ENCODE measurements around the gene STK32A.

Gene STK32A

GRCh38 chr5:147391781-147392180 lies 157.0 kb downstream of the STK32A start:
- DNase-seq (ENCODE audit: low spot score): peak; percentile 71

GRCh38 chr5:147393874-147394672 lies 159.2 kb downstream of the STK32A start:
- DNase-seq (ENCODE audit: low spot score): no peak

DNA sequence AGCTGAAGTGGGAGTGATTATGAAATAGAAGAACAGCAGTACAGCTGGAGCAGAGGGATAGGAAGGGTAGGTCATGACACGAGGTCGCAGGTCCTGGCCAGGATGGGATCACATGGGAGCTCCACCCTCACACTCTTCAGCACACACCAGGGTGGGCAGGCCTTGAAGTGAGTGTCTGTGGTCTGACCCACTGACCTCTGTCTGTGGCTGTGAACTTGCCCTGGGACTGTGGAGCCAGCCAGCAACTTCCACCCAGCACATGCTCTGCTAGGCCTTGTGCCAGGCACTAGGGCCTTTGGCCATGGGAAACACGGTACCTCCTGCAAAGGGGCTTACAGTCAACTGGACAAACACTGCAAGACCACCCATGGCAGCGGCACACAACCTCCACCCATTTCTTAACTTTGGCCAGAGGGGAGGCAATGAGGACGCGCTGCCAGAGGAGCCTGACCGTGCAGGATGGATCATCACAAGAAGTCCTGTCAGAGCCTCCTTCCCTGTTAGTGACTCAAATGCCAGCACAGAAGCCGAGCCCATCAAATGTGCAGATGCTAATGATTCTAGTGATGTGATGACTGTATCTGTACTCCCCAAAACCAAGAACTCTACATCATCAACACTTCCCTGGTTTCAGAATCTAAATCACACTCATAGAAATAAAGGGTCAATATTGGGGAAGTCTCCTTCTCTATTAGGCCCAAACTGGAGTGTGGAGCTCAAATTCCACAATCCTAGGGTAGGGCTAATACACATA lies 161.4 kb downstream of the STK32A start:
- DNase-seq (ENCODE audit: low spot score): no peak

- no peak for DNase-seq (ENCODE audit: low spot score)
Measured at GRCh38 chr5:147397616-147398015, 162.8 kb downstream of the STK32A start.

GRCh38 chr5:147398860-147399259 lies 164.0 kb downstream of the STK32A start:
- DNase-seq (ENCODE audit: low spot score): peak; percentile 66

DNA sequence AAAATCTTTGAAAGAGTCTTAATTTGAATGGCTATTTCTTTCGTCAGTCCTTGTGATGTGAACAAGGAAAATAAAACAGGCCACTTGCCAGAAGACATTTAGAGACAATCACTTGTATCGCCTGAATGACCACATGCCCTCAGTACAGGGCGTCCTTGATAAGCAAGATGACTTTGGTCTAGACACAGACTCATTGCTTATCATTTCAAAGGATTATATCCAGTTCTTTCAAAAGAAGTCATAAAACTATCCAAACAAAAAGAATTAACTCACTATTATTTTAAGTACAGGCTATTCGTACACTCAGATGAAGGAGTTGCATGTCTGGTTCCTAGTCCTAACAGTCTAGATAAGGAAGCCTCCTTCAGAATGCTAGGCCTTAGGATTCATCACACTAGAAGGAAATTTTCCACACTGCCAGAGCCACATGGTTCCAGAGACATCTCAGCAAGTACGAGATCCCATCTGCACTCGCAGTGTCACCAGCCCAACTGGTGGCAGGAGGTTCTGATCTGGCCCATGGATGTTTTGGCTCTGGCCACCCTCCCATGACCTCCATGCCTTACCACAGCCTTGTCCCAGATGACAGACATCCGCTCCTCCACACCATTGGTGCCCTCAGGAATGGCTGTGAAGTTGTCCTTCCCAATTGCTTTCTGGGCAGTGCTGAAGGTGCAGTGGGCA lies 165.4 kb downstream of the STK32A start:
- DNase-seq (ENCODE audit: low spot score): no peak

GRCh38 chr5:147400881-147401280 lies 166.1 kb downstream of the STK32A start:
- no peak for DNase-seq (ENCODE audit: low spot score)

DNA sequence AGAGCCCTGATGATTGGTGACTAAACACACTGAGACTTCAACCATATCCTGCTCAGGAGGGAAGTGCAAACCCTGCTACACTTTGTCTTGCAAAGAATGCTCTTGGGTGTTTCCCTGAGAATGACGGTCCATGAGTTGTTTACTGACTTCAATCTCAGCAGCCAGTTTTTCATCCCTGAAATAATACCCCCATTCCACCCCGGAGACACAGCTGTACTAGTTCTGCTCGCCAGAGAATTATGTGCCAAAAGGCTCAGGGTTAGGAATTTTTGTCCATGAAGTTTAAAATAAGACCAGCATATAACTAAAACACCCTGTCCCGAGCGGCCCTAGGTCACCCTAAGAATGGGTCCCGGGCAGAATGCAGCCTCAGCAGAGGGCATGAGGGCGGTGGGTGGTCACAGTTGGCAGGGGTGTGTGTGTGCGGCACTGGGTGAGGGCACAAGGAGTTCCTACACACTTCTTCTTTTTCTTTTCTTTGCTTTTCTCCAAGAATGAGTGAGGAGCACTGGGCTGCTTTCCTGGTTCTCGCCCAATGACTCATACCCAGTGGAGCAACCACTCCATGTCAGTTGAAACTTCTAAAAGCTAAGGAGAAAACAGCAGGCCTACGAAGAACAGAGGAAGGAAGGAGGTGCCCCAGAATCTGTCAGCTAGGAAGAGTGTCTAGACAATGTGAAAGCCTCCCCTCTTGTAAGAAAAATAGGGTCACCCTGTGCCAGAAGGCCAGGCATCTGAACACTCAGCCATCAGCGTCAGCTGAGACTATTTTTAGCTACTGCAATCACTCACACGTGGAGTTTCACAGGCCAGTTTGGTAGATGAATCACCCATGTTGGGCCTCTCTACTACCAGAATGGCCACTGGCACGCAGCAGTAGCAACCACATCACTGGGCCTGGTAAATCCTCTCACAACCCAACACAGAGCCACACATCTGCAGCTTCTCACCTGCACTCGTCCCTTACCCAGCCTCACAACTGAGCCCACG lies 169.1 kb downstream of the STK32A start:
- DNase-seq (ENCODE audit: low spot score): peak; percentile 85

- no peak for DNase-seq (ENCODE audit: low spot score)
Measured at GRCh38 chr5:147404706-147405105, 169.9 kb downstream of the STK32A start.

DNA sequence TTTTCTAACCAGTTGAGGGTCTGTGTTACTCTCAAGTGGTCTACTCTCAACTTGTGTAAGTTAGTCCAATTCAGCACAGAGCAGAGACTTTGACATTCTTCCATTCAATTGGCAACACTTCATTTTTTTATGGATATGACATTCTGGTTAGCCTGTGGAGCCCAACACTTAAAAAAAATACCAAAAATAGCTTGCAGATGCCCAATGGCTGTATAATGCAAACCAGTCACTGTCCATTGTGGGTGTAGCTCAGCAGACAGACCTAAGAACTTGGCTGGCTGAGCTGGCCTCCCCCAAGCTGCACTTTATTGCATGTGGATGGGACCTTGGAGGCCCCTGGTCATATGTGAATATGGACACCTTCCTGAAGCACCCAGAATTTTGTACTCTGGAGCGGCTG lies 171.8 kb downstream of the STK32A start:
- peak; percentile 37 for DNase-seq (ENCODE audit: low spot score)

- DNase-seq (ENCODE audit: low spot score): peak; percentile 40
Measured at GRCh38 chr5:147407094-147407681, 172.4 kb downstream of the STK32A start.

DNA sequence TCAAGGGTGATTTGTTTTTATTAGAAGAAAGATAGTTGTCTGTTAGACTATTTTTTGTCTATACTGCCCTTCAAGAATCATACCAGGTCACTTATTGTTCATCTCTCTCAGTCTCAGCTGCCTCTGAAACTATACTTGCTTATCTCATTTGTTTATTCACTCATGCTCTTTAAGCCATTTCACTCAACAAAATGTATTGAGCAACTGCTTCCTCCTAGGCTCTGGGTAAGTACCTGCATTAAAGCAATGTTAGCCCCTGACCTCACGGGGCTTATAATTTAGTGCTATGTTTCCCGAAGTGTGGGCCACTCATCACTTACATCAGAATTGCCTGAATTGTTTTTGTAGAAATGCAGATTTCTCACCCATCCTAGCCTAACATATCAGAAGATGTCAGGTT lies 174.2 kb downstream of the STK32A start:
- no peak for DNase-seq (ENCODE audit: low spot score)

DNA sequence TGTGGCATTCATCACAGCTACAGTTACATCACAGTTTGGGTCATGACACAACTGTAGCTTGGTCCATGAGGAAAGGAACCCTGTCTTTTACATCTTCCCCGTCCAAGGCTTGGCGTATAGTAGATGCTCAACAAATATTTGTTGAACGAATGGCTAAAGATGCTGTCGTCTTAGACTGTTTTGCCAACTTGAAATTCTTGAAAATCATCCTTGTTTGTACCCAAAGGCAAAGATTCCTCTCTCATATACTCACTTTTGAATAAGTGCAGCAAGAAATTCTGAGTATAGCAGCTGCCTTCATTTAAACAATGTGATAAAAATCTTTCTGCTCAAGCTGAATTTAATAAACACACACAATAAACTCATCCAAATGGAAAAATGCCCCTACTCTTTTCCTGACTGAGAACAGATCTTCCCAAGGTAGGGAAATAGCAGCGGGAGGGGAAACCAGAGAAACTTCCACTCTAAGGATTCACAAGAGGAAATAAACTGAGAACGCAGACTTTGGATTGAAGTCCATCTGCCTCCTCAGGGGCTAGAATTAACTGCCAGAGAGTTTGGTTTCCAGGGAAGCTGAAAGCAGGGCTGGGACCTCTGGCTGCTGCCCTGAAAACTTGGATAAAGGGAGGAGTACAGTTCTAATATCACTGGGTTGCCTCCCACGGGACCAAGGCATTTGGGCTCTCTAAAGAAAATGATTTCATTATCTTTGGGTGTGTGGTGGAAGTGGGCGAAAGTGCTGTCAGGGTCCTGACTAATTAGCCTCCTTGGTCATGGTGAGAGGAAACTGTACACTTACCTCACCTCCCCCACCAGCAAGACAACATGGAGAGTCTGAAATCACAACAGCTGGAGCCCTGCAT lies 175.9 kb downstream of the STK32A start:
- peak; percentile 19 for DNase-seq (ENCODE audit: low spot score)

DNA sequence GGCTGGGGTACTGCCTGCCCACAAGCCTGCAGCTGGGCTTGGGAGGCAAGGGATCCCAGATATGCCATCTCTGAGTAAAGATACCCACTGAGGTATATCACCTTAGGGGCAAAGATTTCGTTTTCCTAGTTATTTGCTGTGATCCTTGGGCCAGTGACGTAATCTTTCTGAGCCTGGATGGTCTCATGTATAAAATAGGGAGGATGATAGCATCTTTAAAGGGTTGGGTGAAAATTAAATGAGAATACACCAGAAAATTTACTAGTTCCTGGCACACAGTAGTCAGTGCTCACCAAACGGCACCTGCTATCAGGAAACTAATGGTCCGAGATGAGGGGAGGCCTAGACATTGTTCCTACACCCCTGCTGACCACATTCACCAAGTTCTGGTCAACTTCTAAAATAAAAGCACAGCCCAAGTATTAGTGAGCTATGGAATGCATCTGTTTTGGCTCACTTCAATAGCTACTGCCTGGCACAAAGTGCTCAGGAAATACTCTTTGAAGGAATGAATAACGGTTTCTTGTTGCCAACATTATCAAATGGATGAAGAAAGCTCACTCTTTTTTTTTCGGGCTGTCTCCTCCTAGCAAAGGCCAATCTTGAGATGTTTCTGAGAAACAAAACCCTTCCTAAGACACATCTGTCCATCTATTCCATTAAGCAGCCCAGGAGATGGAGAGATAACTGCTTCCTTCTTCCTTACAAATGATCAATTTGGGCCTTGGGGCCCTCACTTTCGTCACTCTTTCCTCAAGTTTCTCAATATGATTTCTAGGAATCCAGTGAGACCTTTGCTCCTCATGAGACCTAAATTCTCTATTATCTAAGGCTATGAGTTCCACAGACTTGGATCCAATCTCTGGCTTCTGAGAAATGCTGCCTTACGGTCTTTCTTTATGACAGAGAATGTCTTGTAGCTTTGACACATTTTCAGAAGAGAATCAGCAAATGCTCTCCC lies 176.8 kb downstream of the STK32A start:
- DNase-seq (ENCODE audit: low spot score): no peak

- DNase-seq (ENCODE audit: low spot score): no peak
Measured at GRCh38 chr5:147412561-147412960, 177.7 kb downstream of the STK32A start.

DNA sequence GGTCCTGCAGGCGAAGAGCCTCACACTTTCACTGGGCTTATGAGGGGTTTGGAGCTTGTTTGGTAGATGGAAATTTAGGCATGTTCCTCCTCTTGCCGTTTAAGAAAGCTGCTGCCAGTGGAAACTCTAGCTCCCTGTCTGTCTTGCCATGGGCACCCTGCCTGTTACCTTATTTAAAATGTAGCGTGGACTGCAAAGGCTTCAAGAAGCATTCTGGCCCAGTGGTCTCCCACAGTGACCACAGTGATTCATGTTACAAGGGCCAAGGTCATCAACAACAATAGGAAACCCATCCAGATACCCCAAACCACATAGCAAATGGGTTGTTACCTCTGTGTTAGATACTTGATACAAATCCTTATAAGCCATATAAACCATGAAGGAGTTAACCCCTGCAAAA lies 178.4 kb downstream of the STK32A start:
- no peak for DNase-seq (ENCODE audit: low spot score)

- no peak for DNase-seq (ENCODE audit: low spot score)
Measured at GRCh38 chr5:147415651-147416050, 180.8 kb downstream of the STK32A start.

- DNase-seq (ENCODE audit: low spot score): peak; percentile 51
Measured at GRCh38 chr5:147417135-147417813, 182.4 kb downstream of the STK32A start.

All from GM03348 (cell line).